Activated CD4-positive, CD25-positive, alpha-beta regulatory T cell treated with anti-CD3 and anti-CD28 coated beads, Interleukin-2, amount 50 U/mL, for 16 hours (primary cell): ENCODE data around the gene PDIA6.

Source experiments
- DNase-seq: peaks from one replicate; pipeline ENCODE4 v3.0.0-alpha.2; 2020; ENCODE audit warnings: low read depth, low spot score

The PDIA6 gene, protein sequence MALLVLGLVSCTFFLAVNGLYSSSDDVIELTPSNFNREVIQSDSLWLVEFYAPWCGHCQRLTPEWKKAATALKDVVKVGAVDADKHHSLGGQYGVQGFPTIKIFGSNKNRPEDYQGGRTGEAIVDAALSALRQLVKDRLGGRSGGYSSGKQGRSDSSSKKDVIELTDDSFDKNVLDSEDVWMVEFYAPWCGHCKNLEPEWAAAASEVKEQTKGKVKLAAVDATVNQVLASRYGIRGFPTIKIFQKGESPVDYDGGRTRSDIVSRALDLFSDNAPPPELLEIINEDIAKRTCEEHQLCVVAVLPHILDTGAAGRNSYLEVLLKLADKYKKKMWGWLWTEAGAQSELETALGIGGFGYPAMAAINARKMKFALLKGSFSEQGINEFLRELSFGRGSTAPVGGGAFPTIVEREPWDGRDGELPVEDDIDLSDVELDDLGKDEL

DNA sequence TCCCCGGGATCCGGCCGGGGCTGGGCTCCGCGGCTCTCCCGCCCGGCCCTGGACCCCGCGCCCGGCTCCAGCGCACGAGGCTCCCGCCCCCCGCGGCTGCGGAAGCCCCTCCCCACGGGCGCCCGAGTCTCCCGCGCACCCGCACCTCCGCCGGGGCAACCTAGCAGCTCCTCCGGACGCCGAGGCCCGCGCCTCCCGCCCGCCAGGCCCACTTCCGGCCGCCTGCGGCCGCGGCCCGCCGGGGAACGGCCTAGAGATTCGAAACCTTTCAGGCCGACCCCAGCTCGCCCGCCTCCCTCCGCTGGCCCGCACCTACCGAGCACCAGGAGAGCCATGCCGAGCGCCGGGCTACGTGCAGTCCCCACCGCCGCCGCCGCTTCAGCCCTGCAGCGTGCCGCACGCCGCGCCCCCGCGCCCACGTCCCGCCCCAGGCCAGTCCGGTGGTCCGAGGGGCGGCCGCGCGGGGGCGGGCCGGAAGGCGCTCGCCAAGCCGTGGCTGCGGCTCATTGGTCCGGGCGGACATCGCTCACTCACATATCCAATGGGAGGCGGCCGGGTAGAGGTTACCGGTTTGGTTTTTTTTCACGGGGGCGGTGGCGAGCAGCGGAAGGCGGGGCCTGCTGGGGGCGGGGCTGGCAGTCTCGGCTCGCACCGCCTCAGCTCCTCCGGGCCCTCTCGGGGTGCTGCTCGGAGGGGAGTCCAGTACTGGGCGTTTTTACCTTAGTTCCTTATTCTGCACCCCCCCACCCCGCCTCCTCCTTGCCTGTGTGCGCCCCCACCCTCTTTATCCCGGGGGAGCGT lies at the start of gene PDIA6:
Gene PDIA6, minus strand, starts transcription at position 424 of the 801 bp plus-strand sequence. Its CDS starts 89 bp downstream, at position 335.
- DNase-seq: peak; percentile 88

DNA sequence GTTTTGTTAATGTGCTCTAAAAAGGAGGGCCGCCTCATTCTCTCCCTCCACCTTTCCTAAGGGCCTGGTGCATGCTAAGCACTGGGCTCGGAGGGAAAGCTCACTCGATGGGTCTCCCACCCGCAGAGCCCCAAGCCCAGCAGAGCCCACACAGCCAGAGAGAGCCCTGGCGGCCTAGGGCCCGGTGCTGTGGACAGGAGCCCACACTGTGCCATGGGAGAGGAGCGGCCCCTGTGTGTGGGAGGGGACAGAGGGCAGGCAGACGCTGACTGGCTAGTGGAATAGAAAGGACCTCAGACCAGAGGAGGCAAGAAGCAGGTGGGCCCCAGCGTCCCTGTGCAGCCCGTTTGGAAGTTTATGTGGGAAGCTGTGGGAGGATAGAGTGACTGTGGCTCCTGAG lies 49.7 kb upstream of the PDIA6 start:
- no peak for DNase-seq

GRCh38 chr2:10861765-10862164 lies 49.2 kb upstream of the PDIA6 start:
- no peak for DNase-seq

DNA sequence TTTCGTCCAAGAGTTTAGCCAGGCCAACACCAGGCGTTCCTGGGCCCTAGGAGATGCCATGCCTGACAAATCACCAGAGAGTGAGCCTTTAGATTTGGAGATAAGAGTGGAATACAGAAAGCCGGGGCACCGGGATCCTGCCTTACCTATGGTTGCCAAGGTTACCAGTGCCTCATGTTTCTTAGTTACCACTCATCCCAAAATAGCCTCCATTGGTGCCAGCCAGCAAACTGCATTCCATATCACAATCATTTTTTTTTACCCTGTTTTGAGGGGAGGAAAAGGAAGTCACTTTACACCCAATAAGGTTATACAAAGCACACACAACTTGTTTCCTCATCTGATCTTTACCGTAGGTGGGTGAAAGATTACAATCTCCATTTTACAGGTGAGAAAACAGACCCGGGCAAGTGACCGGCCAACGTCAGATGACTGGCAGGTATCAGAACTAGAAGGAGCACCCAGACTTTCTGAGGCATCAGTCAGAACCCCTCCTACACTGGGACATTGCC lies 48.3 kb upstream of the PDIA6 start:
- no peak for DNase-seq

- no peak for DNase-seq
Measured at GRCh38 chr2:10860081-10860813, 47.7 kb upstream of the PDIA6 start.

- DNase-seq: no peak
Measured at GRCh38 chr2:10859278-10859677, 46.7 kb upstream of the PDIA6 start.

DNA sequence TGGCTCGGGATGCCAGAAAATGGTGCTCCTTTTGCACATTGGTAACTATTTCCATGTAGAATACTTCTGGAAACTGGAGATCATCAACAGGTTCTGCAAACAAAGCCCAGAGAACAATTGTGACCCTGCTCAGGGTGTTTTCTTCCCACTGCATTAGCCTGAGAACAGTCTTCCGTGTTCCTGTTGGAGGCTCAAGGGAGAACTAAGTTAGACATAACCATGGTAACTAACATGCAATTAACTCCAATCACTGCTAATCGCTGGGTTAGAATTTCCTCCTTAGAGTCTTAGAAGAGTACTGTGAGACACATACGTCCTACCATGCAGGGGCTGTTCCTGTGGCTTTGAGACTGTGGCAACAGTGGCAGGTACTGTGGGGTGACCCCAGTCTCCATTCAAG lies 36.0 kb upstream of the PDIA6 start:
- no peak for DNase-seq

DNA sequence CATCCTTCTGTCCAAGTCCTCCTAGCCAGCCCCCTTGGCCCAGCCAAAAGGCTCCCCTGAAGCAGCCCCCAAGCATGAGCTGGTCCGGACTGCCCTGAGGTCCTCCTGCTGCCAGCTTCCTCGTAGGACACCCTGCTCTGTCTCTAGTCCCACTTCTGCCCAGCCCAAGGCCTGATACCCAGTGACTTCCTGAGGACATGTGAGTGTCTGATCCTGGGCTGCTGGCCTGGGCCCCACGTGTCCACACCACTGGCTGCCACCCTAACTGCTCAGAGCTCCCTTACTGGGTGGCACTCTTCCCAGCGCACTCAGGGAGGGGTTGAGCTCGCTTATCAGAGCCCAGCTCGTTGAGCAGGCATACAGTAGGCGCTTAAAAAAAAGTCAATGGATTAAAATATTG lies 34.4 kb upstream of the PDIA6 start:
- no peak for DNase-seq

GRCh38 chr2:10846110-10846861 lies 33.7 kb upstream of the PDIA6 start:
- DNase-seq: no peak

DNA sequence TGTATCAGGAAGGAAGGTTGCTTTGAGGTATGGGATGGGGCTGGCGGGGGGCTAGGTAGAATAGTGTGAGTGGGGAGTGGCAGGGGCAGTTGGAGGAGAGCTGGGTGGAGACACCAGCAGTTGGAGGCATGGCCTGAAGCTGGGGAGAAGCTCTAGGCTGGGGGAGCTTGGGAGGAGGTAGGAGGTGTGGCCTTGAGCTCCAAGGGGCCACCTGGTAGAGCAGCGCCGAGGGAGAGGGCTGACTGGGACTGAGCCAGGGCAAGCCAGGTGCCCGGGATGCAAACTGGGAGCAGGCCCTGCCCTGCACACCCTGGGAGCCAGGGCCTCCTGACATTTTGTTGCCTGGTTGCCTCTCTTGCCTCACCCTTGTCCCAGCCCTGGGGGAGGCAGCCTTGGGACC lies 33.1 kb upstream of the PDIA6 start:
- no peak for DNase-seq

- DNase-seq: no peak
Measured at GRCh38 chr2:10844097-10844496, 31.5 kb upstream of the PDIA6 start.

- no peak for DNase-seq
Measured at GRCh38 chr2:10842506-10842905, 29.9 kb upstream of the PDIA6 start.

- no peak for DNase-seq
Measured at GRCh38 chr2:10841547-10842219, 29.1 kb upstream of the PDIA6 start.

DNA sequence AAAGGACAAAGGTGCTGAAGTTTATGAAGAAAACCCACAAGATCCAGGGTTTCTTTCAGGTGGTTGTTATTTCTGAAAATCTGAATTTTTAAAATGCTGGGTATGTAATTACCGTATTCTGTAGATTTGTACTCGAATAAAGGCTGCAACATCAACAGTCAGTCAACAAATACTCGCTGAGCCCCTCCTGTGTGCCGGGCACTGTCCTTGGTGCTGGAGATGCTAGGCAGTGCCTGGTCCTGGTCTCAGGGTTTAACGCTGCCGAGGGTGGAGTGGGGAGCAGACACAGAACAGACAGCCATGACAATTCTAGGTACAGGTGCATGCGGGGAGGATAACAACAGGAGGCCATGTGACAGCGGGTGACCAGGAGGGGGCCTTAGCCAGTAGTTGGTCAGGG lies 27.2 kb upstream of the PDIA6 start:
- no peak for DNase-seq

DNA sequence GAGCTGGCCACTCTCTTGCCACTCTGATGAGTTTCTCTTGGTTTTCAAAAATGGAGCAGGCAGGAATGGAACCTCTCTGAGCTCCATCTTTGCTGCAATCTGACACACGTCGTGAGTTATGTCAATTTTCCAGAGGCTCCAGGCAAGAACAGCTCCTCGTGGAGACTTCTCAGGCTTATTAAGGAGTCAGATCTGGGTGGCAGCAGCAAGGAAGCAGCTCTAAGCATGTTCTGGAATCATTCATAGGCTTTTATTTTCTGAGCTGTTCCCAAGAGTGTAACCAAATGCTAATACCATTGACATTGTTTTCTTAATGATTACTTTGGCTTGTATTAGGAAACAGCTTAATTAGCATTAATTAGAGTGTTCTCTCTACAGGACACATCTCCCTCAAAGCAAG lies 26.1 kb upstream of the PDIA6 start:
- no peak for DNase-seq

DNA sequence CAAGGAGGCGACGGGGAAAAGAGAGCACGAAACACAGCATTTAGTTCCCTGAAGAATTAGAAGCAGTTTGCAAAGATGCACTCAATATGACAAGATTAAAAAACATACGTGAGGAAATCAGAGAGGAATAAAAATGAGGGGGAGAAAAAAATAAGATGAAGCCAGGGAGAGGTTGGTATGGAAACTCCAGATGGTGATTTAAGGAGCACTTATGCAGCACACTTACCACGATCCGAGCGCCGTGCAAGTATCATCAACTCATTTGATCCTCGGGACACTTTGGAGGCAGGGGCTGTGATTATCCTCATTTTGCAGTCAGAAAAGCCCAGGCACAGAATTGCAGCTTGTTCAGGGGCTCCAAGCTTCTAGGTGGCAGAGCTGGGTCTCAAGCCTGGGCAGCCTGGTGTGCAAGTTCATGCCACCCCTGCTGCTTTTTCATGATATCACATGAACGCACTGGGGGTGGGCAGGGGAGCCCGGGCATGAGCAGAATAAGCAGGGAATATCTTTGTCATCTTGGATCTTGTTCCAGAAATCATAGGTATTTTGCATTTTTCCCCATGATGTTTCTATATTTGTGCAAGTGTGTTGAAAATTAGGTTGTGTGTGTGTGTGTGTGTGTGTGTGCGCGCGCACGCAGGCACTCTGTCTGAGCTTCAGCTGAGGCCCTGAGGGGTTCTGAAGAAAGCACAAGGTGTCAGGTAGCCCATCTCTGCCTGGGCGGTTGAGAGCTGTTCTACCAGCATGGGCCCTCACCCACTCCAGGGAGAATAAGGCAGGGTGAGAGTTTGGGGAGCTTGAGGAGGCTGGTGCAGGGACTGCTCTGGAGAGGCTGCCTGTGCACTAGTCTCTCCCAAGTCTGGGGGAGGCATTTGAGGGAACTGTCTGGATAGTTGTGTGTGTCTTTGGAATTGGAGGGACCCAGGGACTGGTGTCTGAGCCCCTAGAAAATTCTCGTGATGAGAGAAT lies 25.0 kb upstream of the PDIA6 start:
- DNase-seq: no peak

DNA sequence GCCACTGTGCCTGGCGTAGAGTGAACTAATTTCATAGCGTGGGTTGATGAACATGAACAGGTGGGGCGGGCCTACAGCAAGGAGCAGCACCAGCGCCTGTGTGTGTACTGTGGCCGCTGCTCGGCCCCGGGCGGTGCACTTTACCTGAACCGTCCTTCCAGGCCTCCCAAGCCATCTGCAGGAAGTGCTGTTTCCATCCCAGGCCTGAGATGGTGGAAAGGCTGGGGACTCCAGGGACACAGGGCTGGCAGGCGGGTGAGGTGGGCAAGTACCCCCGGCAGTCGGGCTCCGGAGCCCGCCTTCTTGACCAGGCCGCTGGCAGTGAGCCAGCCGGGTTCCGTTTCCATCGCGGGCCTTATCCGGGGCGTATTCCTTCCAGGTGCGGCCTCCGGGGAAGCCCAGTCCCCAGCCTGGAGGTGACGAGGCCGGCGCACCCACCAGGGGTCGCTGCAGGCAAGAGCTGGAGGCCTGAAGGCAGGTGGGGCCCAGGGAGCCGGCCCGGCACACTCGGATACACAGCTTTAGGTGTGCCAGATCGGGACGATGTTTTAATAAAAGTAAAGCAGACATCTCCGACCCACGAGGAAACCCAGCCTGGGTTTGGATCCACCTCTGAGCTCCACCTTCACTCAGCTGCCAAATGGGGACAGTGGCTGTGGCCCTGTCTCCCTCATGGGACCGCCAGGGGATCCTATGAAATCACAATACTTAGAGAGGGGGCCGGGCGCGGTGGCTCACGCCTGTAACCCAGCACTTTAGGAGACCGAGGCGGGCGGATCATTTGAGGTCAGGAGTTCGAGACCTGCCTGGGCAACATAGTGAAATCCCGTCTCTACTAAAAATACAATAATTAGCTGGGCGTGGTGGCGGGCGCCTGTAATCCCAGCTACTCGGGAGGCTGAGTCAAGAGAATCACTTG lies 22.7 kb upstream of the PDIA6 start:
- DNase-seq: peak; percentile 40

DNA sequence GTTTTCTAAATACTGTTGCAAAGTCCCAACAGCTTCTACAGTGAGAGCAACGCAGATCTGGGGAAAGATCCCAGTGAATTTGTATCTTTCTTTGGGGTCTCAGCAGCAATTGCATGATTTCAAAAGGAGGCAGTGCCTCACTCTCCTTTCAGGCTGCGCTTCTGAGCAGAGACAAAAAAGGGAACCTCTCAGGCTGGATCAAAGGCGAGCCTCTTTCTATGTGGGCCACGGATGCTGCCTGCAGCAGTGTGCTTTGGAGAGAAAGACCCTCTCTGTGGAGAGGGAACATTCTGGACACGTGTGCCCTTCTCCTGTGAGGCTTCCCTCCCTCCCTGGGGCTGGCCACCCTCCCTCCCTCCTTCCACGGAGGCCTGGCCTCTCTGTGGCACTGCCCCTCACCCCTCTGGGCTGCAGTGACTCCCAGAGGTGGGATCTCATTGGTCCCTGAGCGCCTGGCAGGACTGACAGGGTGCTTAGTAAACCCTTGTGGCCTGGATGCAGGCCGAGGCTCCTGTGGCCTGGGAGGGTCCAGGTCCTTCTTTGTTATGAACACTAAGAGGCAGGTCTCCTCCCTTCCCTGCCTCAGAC lies 21.6 kb upstream of the PDIA6 start:
- no peak for DNase-seq
